Measurements from ENCODE around the gene SH3RF3. TPM values are rescaled to one million over a fixed set of nuclear protein-coding genes. Genes with fewer than 3 reads are reported as not detected.

SH3RF3 gene
- total RNA-seq, 1 donor from 2014 or later: 35.8 TPM

- no peak for DNase-seq (ENCODE audit: extremely low read depth, low read depth, low spot score)
These were observed 327.0 kb downstream of the SH3RF3 start for GRCh38 chr2:109455731-109456691.

- no peak for DNase-seq (ENCODE audit: extremely low read depth, low read depth, low spot score)
These were observed 327.8 kb downstream of the SH3RF3 start for GRCh38 chr2:109456776-109457175.

DNA sequence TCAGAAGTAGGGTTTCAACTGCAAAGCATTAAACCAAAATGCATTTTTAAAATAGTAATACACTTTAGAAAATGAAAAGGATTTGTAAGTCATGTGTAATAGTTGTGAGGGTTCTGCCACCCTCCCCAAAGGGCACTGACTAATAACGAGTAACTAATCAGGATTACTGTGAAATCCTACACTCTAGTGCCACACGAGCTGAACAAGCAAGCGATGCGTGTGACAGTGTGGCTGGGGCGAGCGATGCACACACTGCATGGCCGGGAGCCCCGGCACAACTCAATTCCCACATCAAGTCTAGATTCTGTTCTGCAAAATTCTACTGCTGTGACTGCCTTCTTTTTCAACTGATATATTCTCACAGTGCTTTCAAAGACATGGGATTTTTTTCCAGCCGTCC is 328.4 kb downstream of the SH3RF3 start:
- no peak for DNase-seq (ENCODE audit: extremely low read depth, low read depth, low spot score)

DNA sequence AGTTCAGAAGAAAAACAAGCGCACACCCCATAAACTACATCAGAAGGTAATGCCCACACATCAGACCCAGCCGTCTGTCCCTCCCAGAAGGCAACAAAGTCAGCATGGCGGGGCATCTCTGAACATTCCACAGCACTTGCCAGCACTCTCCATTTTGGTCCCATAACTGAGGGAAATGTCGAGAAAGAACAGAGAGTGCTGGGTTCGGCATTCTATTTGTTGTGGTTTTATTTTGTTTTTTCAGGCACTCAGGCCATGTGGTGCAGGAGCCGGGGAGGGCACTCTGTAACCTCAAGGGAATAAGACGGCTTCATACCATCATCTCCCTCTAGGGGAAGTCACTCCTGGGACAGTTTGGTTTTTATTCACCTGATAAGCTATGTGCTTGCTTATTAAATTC is 328.8 kb downstream of the SH3RF3 start:
- no peak for DNase-seq (ENCODE audit: extremely low read depth, low read depth, low spot score)

DNA sequence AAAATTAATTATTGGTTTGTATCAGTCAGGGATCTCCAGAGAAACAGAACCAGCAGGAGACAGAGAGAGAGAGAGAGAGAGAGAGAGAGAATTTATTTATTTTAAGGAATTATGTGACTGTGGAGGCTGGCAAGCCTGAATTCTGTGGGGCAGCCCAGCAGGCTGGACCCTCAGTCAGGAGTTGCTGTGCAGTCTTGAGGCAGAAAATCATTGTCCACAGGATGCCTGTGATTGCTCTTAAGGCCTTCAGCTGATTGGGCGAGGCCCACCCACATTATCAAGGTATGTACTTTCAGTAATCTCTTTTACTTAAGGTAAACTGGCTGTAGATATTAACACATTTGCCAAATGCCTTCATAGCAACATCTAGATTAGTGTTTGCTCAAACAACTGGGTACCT is 329.5 kb downstream of the SH3RF3 start:
- DNase-seq (ENCODE audit: extremely low read depth, low read depth, low spot score): no peak

GRCh38 chr2:109459485-109459884 is 330.5 kb downstream of the SH3RF3 start:
- DNase-seq (ENCODE audit: extremely low read depth, low read depth, low spot score): no peak

- DNase-seq (ENCODE audit: extremely low read depth, low read depth, low spot score): no peak
These were observed 331.7 kb downstream of the SH3RF3 start for GRCh38 chr2:109460553-109461324.

- DNase-seq (ENCODE audit: extremely low read depth, low read depth, low spot score): no peak
These were observed 334.2 kb downstream of the SH3RF3 start for GRCh38 chr2:109463236-109463635.

DNA sequence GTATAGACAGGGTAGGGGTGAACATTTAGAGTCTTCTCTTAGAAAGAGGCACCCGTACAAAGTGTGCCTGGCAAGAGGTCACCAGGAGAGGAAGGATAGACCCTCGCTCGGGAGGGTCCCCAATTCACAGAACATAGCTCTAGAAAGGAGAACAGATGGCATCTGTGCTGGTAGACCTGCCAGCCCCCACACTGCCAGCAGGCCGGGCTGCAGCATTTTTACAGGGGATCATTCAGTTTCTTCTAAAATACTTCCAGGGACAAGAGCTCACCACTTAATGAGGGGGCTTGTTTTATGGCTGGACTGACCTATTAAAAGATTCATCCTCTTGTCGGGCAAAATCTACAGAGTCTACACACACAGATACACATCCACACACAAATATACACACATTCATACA is 334.9 kb downstream of the SH3RF3 start:
- DNase-seq (ENCODE audit: extremely low read depth, low read depth, low spot score): no peak

- no peak for DNase-seq (ENCODE audit: extremely low read depth, low read depth, low spot score)
These were observed 337.9 kb downstream of the SH3RF3 start for GRCh38 chr2:109466674-109467575.

DNA sequence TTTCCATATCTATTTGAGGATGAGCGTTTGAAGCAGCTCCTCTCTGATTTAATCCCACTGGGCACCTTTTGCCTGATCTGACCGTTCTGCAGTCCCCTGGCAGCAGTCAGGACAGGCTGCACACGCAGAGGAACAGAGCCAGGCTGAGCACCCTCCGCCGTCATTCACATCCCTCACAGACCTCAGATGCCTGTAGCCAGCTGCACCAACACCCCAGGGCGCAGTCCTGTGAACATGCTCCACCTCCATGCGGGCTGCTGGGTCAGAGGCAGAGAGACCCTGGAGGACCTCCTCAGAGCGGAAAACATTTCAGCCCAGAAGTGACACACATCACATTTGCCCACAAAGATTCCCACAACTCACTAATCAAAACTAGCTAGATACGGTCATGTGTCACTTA is 338.7 kb downstream of the SH3RF3 start:
- no peak for DNase-seq (ENCODE audit: extremely low read depth, low read depth, low spot score)

DNA sequence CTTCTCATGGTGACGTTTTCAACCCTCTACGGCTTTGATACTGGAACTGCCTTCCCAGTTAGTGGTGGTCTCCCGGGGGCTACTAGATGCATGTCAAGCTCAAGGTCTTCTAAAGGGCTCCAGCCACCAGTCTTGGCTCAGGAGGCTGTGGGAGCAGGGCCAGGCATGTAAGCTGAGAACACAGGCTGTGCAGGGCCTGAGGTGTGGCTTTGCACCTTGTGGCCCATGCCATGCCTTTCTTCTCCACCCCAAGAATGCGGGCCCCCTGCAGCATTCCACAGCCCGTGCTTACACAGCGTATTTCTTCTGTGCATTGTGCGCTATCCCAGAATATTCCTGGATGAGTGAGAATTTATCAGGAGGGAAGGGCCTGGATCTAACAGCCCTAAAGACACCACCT is 339.9 kb downstream of the SH3RF3 start:
- DNase-seq (ENCODE audit: extremely low read depth, low read depth, low spot score): no peak

- no peak for DNase-seq (ENCODE audit: extremely low read depth, low read depth, low spot score)
These were observed 342.7 kb downstream of the SH3RF3 start for GRCh38 chr2:109471658-109472057.

GRCh38 chr2:109472331-109472959 is 343.4 kb downstream of the SH3RF3 start:
- no peak for DNase-seq (ENCODE audit: extremely low read depth, low read depth, low spot score)

DNA sequence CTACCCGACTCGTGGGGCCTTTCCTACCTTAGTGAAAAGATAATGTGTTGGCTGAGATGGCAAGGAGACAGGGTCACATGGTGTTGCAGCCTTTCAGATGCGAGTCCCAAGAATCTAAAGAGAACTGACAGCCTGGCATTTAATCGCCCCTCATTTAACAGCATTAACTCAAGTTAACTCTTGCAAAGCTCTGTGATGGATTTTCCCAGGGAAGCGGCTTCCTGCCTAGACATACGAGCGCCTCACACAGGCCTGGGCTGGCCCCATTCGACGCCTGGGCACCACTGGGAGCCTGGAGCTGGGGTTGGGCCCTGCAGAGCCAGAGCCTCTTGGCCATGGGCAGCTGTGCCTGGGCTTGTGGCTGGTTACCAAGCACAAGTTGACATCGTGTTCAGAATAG is 344.0 kb downstream of the SH3RF3 start:
- no peak for DNase-seq (ENCODE audit: extremely low read depth, low read depth, low spot score)

DNA sequence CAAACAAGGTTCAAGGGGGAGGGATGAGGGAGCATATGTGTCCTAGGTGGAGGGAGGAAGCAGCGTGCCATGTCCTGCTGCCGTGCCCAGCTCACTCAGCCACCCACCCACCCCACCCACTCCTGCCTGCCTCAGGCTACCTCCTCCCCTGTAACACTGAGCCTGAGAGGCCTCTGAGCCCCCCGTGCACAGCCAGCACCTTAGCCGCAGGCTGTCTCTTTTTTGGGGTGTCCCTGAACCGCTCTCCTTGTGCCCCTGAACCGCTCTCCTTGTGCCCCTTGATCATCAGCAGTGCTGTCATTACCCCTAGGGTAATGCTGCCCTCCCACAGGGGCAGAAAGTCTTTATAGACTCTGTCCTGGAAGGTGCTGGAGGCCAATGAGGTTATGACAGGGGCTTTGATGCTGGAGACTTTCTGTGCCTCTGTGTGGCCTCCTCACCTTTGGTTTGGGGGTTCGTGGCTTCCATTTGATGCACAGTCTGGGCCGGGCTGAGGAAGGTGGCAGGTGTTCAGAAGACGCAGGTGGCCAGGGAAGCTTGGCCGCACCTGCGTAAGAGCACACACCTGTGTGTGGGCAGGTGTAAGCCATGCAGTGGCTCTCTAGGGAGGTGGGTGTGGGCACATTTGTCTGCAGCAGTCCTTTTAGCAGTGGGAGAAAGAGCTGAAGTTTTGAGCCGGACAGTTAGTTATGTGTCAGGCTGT is 344.8 kb downstream of the SH3RF3 start:
- no peak for DNase-seq (ENCODE audit: extremely low read depth, low read depth, low spot score)

DNA sequence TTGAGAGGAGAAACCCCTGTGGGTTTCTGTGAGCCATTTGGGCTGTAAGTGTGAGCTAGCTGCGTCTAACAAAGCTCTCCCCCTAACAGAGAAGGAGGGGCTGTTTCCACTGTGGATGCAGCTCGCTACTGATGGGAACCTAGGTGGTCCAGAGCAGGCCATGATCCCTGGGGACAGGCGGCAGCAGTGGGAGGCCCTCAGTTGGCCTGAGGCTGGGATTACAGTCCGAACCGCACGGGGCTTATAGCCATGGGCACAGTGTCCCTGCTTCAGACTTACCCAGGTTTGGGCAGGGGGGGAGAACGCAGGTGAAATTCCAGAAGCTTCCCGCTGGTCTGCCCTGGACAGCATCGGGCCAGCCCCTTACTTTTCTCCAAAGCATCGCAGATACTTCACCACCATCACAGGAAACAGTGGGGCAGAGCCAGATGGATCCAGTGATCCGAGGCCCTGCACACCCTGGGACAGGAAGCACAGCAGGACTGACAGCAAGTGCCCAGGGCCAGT is 345.4 kb downstream of the SH3RF3 start:
- no peak for DNase-seq (ENCODE audit: extremely low read depth, low read depth, low spot score)

GRCh38 chr2:109475531-109476210 is 346.7 kb downstream of the SH3RF3 start:
- no peak for DNase-seq (ENCODE audit: extremely low read depth, low read depth, low spot score)
